Skeletal muscle cell (primary cell): ENCODE measurements around the gene PCCA.

Experiments used
- DNase-seq: peaks from one replicate; pipeline ENCODE4 v3.0.0-alpha.2; 2010; ENCODE audit warnings: low read depth
- H3K4me3 ChIP-seq: 2 replicates; pipeline ENCODE4 v1.5.1; 2011; ENCODE audit warnings: low read depth, mild to moderate bottlenecking, control low read depth, low read length, moderate library complexity

PCCA gene

GRCh38 chr13:100176801-100177400 lies 88.0 kb downstream of the PCCA start:
- DNase-seq = peak; percentile 33
- no peak overlapping the region for H3K4me3 ChIP-seq

- H3K4me3 ChIP-seq = no peak overlapping the region
- no peak for DNase-seq
Measured at GRCh38 chr13:100178309-100178708, 89.4 kb downstream of the PCCA start.

GRCh38 chr13:100179276-100179675 lies 90.4 kb downstream of the PCCA start:
- DNase-seq = no peak
- no peak overlapping the region for H3K4me3 ChIP-seq

GRCh38 chr13:100182900-100183490 lies 94.1 kb downstream of the PCCA start:
- H3K4me3 ChIP-seq = no peak overlapping the region
- DNase-seq = no peak

GRCh38 chr13:100184095-100184494 lies 95.2 kb downstream of the PCCA start:
- no peak overlapping the region for H3K4me3 ChIP-seq

GRCh38 chr13:100195568-100195967 lies 106.7 kb downstream of the PCCA start:
- no peak overlapping the region for H3K4me3 ChIP-seq
- DNase-seq = no peak

More at GRCh38 chr13:100184095-100184494, 95.2 kb downstream of the PCCA start:
- no peak for DNase-seq

GRCh38 chr13:100196375-100196774 lies 107.5 kb downstream of the PCCA start:
- DNase-seq = no peak
- no peak overlapping the region for H3K4me3 ChIP-seq

- H3K4me3 ChIP-seq = no peak overlapping the region
- no peak for DNase-seq
Measured at GRCh38 chr13:100197116-100197515, 108.2 kb downstream of the PCCA start.

GRCh38 chr13:100197591-100198365 lies 108.9 kb downstream of the PCCA start:
- H3K4me3 ChIP-seq = no peak overlapping the region
- DNase-seq = no peak

GRCh38 chr13:100203696-100204367 lies 114.9 kb downstream of the PCCA start:
- no peak overlapping the region for H3K4me3 ChIP-seq
- DNase-seq = no peak

GRCh38 chr13:100208002-100208401 lies 119.1 kb downstream of the PCCA start:
- no peak for DNase-seq
- no peak overlapping the region for H3K4me3 ChIP-seq

- no peak for DNase-seq
- no peak overlapping the region for H3K4me3 ChIP-seq
Measured at GRCh38 chr13:100208626-100209025, 119.7 kb downstream of the PCCA start.

GRCh38 chr13:100209857-100210825 lies 121.2 kb downstream of the PCCA start:
- DNase-seq = no peak
- no peak overlapping the region for H3K4me3 ChIP-seq

GRCh38 chr13:100211016-100211710 lies 122.3 kb downstream of the PCCA start:
- H3K4me3 ChIP-seq = no peak overlapping the region
- no peak for DNase-seq

- H3K4me3 ChIP-seq = no peak overlapping the region
- DNase-seq = no peak
Measured at GRCh38 chr13:100212904-100213553, 124.1 kb downstream of the PCCA start.

GRCh38 chr13:100213576-100213975 lies 124.7 kb downstream of the PCCA start:
- no peak for DNase-seq
- H3K4me3 ChIP-seq = no peak overlapping the region

- DNase-seq = peak; percentile 48
- H3K4me3 ChIP-seq = no peak overlapping the region
Measured at GRCh38 chr13:100214886-100215285, 126.0 kb downstream of the PCCA start.

GRCh38 chr13:100221166-100221565 lies 132.3 kb downstream of the PCCA start:
- H3K4me3 ChIP-seq = no peak overlapping the region
- no peak for DNase-seq
